ENCODE measurements around the gene ARHGAP18. TPM values are rescaled to one million over a fixed set of nuclear protein-coding genes. Genes with fewer than 3 reads are reported as not detected.

Gene ARHGAP18
- total RNA-seq, 1 experiment from 2014 or later: 64.5 TPM

GRCh38 chr6:129748212-129748900 lies 38.4 kb upstream of the ARHGAP18 start:
- intact Hi-C loops (cut with micrococcal nuclease; ENCODE audit: unreplicated experiment): no loop called here
- no peaks in the 10 kb centered on the region for H3K27me3 Mint-ChIP-seq (ENCODE audit: unreplicated experiment)
- peaks cover 44% of the 10 kb centered on the region for H3K4me1 Mint-ChIP-seq (ENCODE audit: low read depth, unreplicated experiment)
- DNase-seq: peak; percentile 39
- peak overlapping the region; percentile 73 for H3K27ac Mint-ChIP-seq (ENCODE audit: unreplicated experiment)
- H3K9me3 Mint-ChIP-seq (ENCODE audit: low read depth, unreplicated experiment): no peaks in the 10 kb centered on the region
- no peak overlapping the region for H3K4me3 Mint-ChIP-seq (ENCODE audit: low read depth, unreplicated experiment)
- CTCF ChIA-PET: interaction anchor here (0.9 kb wide), 1 partner anchor 19 kb away, joined by 9 read pairs; no protein-coding TSS in a partner anchor
- no peak for TF ChIP-seq CTCF (IDR thresholded peaks at IDR 0.05; ENCODE audit: unreplicated experiment)
- H3K36me3 Mint-ChIP-seq (ENCODE audit: insufficient read depth, unreplicated experiment): no peaks in the 10 kb centered on the region
- no TSS peak for BruUV-seq (replicated peaks)

DNA sequence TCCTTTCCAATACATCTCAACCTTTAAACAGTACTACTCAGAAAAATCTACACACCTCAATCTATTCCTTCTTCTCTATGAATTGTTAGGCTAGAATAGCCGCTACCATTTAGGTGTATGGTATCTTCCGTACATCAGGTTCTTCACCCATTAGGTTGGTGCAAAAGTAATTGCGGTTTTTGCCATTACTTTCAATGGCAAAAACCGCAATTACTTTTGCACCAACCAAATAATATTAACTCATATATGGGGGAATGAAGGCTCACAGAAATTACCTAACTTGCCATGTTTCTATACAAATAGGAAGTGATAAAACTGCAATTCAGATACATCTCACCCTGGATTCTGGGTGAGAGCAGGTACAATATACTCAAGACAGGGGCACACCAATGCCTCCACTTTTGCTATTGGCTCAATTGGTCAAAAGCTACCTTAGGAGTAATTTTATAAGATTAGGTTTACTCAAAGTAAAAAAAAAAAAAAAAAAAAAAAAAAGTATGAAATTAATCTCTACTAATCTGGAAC lies 37.7 kb upstream of the ARHGAP18 start:
- intact Hi-C loops (cut with micrococcal nuclease; ENCODE audit: unreplicated experiment): no loop called here
- CTCF ChIA-PET: interaction anchor here (0.9 kb wide), 1 partner anchor 20 kb away, joined by 9 read pairs; no protein-coding TSS in a partner anchor
- Mint-ChIP-seq H3K4me1 (ENCODE audit: low read depth, unreplicated experiment) (peaks cover 39% of the 10 kb centered on the region), H3K9me3 (ENCODE audit: low read depth, unreplicated experiment) (no peaks in the 10 kb centered on the region), H3K36me3 (ENCODE audit: insufficient read depth, unreplicated experiment) (no peaks in the 10 kb centered on the region), H3K27ac (ENCODE audit: unreplicated experiment) (peak overlapping the region; percentile 73), H3K27me3 (ENCODE audit: unreplicated experiment) (no peaks in the 10 kb centered on the region), H3K4me3 (ENCODE audit: low read depth, unreplicated experiment) (no peak overlapping the region)
- TF ChIP-seq CTCF (IDR thresholded peaks at IDR 0.05; ENCODE audit: unreplicated experiment): no peak
- no TSS peak for BruUV-seq (replicated peaks)
- no peak for DNase-seq

DNA sequence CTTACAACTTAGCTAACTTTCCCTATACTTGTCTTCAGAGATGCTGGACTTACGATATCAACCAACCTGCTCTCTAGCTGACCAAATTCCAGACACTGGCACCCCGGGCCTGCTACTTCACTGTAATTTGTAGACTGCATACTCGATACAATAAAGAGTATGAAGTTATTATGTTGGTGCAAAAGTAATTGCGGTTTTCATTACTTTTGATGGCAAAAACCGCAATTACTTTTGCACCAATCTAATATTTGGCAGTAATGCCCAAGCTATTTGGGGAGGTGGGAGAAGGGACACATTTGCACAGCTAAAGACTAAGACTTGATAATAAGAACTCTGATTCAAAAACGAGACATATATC lies 34.9 kb upstream of the ARHGAP18 start:
- Mint-ChIP-seq H3K36me3 (ENCODE audit: insufficient read depth, unreplicated experiment) (no peaks in the 10 kb centered on the region), H3K4me1 (ENCODE audit: low read depth, unreplicated experiment) (peaks cover 28% of the 10 kb centered on the region), H3K27ac (ENCODE audit: unreplicated experiment) (no peak overlapping the region), H3K27me3 (ENCODE audit: unreplicated experiment) (no peaks in the 10 kb centered on the region), H3K9me3 (ENCODE audit: low read depth, unreplicated experiment) (no peaks in the 10 kb centered on the region), H3K4me3 (ENCODE audit: low read depth, unreplicated experiment) (no peak overlapping the region)
- TF ChIP-seq CTCF (IDR thresholded peaks at IDR 0.05; ENCODE audit: unreplicated experiment): no peak
- CTCF ChIA-PET: no interaction called here
- BruUV-seq (replicated peaks): no TSS peak
- DNase-seq: no peak
- intact Hi-C loops (cut with micrococcal nuclease; ENCODE audit: unreplicated experiment): no loop called here

DNA sequence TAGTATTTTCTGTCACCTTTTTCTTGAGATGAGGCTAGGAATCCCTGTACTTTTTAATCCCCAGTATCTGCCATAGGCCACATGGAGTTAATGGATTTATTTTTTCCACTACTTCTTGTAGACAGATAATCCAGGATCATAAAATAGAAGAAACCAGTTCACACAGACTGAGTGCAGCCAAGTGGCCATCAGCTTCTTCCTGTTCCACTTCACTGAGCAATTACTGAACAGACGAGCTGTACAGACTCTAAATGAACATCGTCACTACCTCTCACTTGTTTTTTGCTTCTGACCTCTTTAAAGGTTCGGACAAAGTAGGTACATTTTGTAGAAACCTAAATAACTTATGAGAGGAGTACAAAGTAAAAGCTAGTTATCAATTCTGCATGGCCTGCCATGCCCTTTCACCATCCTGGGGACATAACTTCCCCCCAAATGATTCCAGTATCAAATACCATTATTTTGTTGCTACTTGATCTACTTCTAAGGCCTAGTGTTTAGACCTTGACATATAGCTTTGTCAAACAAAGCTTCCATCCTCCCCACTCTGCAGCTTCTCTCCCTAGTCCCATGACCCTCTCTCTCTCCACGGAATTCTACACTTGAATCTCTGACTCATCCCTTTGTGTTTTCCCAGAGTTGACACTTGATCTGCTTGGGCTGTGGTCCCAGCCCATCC lies 34.4 kb upstream of the ARHGAP18 start:
- H3K4me3 Mint-ChIP-seq (ENCODE audit: low read depth, unreplicated experiment): no peak overlapping the region
- no peak for DNase-seq
- no peak overlapping the region for H3K27ac Mint-ChIP-seq (ENCODE audit: unreplicated experiment)
- H3K27me3 Mint-ChIP-seq (ENCODE audit: unreplicated experiment): no peaks in the 10 kb centered on the region
- peaks cover 23% of the 10 kb centered on the region for H3K4me1 Mint-ChIP-seq (ENCODE audit: low read depth, unreplicated experiment)
- intact Hi-C loops (cut with micrococcal nuclease; ENCODE audit: unreplicated experiment): no loop called here
- CTCF ChIA-PET: no interaction called here
- no peak for TF ChIP-seq CTCF (IDR thresholded peaks at IDR 0.05; ENCODE audit: unreplicated experiment)
- no peaks in the 10 kb centered on the region for H3K9me3 Mint-ChIP-seq (ENCODE audit: low read depth, unreplicated experiment)
- no TSS peak for BruUV-seq (replicated peaks)
- no peaks in the 10 kb centered on the region for H3K36me3 Mint-ChIP-seq (ENCODE audit: insufficient read depth, unreplicated experiment)
